NCI-H1105 treated with DMSO at 0.1 percent for 48 hours (cell line): ENCODE results near the gene METTL27.
A peak's percentile ranks its signal among the peaks of the same experiment; 100 is the strongest.
"Not testable (repeated sequence)": the region's sequence is repeated elsewhere in the genome, so short reads cannot be mapped to it uniquely, and the experiment has no call there.

Experiments used
- DNase-seq: peaks from one replicate; lab custom pipeline; 2025; lab: John Stamatoyannopoulos, UW

METTL27 gene, protein sequence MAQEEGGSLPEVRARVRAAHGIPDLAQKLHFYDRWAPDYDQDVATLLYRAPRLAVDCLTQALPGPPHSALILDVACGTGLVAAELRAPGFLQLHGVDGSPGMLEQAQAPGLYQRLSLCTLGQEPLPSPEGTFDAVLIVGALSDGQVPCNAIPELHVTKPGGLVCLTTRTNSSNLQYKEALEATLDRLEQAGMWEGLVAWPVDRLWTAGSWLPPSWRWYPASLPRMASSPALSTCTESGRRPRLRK

DNA sequence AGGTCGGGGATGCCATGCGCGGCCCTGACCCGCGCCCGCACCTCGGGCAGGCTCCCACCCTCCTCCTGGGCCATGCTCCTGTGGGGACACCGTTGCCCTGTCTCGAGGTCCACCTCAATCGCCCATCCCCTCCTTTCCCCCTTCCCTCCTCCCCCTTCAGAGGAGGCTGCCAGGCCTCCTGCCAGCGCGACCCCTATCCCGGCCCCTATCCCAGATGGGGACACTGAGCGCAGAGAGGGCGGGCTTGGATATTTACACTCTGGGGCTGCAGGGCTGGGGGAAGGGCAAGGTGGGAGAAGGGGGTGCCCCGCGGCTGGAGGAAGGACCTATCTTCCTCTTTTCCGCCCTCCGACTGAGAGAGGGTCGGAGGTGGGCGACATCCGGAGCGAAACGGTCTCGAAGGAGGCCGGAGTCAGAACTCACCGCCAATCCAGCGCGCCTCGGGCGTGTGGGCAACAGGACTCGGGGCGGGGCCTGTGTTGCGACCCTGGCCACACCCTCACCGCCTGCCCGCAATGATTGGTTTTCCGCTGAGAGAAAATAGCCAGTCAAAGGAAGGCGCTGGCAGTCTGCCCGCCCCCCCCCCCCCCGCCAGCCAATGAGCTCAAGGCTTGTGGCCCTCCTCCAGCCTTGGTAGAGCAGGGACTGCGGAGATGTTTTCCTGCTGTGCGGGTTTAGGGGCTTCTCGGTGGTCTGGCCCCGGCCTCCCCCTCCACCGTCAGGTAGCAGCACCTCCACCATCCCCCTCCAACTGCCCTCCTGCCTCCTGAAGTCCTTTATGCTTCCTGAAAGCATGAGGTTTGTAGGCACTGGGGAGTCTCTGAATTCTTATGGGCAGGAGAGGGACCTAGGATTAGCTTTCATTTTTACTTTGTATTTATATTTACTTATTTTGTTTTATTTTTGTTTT is at the start of gene METTL27:
Gene METTL27 (minus strand): TSS at position 450 of the 910 bp plus-strand sequence. CDS start 376 bp downstream, at position 74.
- DNase-seq, result peak; percentile 92

DNA sequence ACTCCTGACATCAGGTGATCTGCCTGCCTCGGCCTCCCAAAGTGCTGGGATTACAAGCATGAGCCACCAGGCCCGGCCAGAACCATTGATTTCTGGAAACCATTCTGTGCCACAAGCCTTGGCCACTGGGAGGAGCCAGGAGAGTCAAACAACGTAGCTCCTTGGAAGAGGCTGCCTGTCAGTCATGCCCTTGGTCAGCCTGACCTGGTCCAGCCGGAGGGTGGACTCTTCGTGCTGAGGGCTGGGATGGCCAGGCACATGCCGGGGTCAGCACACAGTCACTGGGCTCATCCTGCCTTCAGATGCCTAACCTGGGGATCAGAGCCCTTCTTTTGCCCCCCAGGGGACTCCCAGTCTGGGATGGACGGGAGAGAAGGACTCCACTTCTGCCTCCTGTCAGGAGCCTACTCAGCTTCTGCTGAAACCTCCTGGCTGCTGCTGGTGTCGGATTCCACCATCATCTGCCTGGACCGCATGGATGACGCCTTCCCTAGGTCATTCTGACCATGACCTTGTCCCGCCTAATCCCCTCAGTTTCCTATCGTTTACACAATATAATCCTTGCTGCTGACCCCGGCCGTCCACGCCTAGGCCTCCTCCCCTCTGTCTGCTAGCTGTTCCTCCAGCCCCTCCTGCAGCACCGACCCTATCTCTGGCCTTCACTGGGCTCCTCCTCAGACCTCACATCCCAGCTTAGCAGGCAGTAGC is 49.0 kb upstream of the METTL27 start:
- no peak for DNase-seq

DNA sequence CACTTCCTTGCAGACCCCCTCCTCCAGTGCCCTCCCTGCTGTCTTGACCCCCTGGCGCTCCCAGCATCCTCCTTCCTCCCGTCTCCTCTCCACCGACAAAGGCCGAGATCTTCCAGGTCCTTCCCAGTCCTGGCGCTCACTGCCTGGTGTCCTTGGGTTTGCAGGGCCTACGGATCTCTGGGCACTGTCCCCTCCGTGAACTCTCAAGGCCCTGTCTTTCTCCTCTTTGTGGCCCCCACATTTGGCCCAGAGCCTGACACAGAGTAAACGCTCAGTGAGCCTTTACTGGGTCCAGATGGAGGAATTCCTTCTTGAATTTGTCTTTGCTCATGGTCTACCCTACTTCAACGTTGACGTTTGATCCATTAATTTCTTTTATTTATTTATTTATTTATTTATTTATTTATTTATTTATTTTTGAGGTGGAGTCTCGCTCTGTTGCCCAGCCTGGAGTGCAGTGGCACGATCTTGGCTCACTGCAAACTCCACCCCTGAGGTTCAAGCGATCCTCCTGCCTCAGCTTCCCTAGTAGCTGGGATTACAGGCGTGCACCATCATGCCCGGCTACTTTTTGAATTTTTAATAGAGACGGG is 48.3 kb upstream of the METTL27 start:
- DNase-seq, result no peak

DNA sequence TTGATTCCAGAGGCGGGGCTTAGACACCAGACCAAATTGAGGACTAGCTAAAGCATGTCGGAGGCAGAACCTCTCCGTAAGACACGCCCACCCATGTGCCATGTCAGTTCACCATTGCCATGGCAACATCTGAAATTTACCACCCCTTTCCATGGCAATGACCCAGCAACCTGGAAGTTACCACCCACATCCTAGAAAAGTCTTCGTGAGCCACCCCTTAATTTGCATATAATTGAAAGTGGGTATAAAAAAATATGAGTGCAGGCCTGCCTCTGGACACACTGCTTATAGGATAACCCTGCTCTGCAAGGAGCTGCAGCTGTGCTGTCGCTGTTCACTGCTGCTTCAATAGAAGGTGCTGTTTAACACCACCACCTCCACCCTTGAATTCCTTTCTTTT is 46.6 kb upstream of the METTL27 start:
- DNase-seq, result no peak

DNA sequence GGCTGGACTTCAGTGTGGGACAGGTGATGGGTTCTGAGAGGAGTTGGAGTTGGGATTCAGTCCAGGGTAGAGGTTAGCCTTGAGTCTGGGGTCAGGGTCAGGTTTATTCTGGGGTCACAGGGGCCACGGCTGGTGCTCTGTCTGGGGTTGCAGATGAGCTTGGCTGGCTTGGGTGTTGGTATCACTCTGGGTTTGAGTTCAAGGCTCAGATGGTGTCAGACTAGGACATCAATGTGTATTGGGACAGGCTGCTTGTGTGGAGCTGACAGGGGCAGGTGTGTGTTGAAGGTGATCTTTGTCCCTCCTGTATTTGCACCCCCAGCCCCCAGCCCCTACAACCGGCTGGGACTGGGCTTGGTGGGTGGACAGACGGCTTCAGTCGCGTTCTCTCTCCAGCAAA is 45.4 kb upstream of the METTL27 start:
- DNase-seq, result no peak

DNA sequence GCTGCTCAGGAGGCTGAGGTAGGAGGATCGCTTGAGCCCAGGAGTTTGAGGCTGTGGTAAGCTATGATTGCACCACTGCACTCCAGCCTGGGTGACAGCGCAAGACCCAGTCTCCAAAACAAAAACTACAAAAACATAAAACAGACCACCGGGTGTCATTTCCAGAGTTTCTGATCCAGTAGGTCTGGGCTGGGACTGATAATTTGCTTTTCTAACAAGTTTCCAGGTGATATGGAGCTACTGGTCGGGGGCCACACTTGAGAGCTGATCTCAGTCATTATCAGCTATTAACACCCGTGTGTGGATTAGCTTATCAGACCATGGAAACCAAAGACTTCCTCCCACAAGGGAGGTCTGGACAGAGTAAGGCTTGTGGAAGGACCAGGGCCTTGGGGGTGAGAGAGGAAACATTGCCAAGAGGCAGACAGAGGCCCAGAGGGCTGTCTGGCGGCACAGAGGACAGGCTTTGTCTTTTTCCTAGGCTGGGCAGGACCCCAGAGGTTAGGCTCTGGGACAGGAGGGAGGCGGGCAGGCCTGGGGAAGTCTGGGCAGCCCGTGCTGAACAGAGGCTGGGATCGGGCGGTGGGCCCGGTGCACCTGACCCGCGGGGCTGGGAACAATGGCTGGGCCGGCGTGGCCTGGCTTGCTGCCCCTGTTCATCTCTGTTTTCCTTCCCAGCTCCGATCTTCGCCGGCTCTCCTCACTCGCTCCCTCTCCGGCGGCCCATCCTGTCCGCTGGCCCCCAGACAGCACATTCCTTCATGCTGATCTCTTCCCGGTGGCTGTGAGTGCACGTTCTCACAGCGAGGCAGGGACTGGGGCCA is 43.9 kb upstream of the METTL27 start:
- no peak for DNase-seq

DNA sequence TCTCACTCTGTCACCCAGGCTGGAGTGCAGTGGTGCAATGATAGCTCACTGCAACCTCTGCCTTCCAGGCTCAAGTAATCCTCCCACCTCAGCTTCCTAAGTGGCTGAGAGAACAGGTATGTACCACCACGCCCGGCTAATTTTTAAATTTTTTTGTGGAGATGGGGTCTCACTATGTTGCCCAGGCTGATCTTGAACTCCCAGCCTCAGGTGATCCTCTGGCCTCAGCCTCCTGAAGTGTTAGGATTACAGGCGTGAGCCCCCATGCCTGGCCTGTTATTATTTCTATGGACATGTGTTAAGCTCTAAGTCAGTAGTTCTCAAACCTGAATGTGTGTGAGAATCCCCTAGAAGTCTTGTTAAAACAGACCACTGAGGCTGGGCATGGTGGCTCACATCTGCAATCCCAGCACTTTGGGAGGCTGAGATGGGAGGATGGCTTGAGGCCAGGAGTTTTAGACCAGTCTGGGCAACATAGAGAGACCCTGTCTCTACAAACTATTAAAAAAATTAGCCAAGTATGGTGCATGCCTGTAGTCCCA is 43.2 kb upstream of the METTL27 start:
- DNase-seq, result no peak

DNA sequence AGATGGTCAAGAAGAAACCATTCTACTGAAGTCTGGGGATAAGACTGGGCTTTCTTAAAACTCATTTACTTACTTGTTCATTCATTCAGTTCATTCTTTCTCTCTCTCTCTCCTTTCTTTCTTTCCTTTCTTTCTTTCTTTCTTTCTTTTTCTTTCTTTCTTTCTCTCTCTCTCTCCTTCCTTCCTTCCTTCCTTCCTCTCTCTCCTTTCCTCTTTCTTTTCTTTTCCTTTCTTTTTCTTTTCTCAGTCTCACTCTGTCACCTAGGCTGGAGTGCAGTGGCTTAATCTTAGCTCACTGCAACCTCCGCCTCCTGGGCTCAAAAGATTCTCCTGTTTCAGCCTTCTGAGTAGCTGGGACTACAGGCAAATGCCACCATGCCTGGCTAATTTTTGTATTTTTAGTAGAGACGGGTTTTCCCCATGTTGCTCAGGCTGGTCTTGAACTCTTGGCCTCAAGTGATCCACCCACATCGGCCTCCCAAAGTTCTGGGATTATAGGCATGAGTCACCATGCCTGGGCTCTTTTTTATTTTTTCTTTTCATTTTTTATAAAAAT is 42.6 kb upstream of the METTL27 start:
- DNase-seq, result not testable (repeated sequence)

DNA sequence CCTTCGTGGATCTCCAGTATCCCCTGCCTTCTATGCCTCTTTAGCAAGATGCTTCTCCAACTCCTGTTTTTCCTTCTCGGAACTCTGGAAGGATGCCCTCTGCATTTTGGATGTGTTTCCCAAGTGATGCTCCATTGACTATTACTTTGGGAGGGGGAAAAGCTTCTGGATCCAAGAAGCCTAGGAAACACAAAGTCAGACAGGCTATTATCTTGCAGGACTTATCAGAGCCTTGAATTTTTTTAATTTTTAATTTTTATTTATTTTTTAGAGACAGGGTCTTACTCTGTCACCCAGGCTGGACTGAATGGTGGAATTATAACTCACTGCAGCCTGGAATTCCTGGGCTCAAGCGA is 39.7 kb upstream of the METTL27 start:
- no peak for DNase-seq

DNA sequence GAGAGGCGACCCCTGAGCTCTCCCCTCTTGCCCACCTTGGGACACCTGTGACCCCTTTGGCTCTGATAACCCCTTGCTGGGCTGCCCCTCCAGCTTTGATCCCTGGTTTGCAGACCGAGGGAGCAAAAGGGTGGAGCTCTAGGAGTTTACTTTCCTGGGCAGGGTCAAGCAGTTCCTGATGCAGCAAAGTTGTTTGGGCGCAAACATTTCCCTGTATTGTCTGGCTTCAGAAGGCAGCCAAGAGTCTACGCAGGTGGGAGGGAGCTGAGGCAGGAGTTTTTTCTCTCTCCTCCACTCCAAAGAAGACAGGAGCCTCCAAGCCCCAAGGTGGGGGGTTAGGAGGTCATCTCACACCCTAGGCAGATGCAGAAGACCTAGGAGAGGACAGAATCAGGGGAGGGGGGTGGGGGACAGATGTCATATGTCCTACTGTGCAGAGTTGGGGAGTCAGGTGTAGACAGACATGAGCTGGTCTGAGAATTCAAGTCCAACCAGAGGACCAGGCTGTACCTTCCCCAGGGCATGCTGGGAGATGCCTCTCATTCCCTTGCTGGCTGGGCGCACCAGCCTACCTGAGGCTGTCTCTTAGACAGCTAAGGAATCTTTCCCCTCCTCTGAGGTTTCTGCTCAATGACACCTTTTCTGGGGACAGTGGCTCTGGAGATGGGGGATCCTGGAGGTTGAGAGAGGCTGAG is 39.2 kb upstream of the METTL27 start:
- no peak for DNase-seq

DNA sequence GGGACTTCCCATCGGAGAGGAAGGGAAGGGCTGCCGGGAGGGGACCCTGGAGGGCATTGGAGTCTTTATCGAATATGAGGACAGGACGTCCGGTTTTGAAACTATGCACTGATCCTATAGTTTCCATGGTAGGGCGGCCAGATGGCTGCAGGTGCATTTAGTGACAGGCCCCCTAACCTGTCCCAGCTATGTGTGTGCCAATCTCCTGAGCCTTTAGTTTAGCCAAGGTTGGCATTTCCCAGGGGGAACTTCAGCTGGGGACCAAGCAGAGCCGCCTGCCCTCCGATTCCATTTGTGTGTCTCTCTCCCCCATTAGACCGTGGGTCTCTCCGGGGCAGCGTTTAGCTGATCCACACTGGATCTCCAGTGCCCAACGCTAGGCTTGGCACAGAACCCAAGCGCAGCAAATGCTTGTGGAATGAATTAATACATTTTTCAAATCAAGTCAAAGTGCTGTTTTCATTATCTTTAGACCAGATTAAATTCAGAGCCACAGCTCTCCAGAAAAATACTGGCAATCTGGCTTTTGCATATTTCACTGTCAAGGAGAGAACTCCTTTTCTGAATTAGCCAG is 38.5 kb upstream of the METTL27 start:
- no peak for DNase-seq

DNA sequence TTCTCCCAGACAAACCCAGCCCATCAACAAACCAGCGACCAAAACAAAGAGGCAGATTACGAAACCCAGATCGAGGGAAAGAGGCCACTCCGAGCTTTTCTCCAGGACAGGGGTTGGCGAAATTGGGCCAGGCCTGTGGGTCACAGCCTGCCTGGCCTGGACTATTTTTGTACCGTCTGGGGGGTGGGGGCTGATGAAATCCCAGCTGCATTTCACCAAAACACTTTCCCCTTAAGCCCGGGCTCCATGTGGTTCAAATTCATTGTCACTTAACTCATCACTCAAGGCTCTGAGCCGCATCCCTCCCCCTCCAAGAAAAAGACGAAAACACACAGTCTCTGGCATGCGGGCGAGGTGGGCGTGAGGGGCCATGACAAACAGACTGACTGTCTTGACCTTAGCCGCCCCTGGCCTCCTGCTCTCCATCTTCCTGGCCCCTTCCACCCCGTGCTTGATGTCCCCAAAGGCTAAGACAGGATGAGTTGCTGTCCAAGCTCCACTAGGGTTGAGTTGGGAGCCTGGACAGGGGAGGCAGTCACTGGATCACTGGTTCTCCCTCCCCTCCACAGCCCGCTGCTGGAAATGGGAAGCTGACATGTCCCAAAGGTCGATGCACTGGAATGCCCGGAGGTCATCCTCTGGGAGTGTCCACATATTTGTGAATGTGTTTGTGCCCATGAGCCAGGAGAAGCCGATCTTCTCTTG is 37.8 kb upstream of the METTL27 start:
- DNase-seq, result no peak

DNA sequence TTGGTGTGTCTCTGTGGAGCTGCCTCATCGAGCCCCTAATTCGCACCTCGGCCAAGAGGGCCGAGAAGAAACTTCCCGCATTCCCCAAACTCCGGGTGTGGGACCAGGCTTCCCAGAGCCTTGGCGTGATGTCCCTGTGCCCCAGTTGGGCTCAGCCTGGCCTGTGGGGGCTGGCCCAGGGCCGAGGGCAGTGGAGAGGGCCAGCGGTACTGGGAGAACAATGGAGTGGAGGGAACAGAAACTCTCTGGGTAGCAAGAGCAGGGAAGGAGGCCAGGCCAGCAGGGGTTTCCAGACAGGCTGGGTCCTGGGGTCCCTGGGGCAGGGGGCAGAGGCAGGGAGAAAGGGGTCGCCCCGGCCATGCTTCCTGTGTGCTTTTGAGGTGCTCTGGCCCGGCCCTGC is 34.7 kb upstream of the METTL27 start:
- no peak for DNase-seq

DNA sequence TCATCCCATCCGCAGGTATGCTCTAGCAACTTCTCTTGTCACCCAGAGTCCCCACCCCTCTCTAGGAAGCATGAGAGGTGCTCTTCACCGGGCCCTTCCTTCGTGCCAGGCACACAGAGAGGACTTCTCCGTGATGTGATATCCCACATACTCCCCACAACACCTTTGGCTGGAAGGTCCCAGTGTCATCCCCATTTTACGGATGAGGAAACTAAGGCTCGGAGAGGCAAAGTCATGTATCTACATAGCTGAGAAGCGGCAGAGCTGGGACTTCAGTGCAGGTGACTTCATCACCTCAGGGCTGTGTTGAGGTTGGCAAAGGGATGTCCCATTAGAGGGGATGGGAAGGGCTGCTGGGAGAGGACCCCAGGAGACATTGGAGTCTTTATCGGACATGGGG is 34.0 kb upstream of the METTL27 start:
- no peak for DNase-seq

DNA sequence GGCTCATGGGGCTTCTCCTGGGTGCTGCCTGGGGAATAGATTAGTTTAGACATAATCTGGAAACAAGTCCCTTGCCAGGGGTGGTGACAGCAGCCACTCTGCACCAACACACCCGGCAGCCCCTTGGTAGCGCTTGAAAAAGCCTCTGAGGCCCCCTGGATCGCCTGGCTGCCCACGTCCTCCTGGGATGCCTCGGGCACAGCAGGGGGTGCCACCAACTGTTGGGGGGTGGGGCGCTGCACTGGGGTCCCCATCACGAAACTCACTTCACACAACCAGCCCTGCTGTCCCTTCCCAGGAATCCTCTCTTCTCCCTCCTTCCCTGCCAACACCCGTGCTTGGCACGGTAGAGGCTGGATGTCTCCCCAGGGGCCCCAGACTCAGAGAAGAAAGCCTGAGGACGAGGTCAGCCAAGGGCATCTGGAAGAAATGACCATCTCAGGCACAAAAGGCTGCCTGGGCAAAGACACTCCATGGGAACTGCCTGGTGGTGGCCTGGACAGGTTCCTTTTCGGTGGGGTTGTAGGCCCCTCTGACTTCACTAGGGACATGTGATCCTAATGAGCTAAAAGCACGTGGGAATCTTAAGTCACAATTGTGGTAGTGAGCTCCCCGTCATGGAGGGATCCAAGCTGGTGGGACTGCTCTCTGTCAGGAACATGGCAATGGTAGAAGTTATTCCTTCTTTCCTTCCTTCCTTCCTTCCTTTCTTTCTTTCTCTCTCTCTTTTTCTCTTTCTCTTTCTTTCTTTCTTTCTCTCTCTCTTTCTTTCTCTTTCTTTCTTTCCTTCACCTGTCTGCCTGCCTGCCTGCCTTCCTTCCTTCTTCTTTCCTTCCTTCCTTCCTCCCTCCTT is 30.0 kb upstream of the METTL27 start:
- DNase-seq, result no peak

DNA sequence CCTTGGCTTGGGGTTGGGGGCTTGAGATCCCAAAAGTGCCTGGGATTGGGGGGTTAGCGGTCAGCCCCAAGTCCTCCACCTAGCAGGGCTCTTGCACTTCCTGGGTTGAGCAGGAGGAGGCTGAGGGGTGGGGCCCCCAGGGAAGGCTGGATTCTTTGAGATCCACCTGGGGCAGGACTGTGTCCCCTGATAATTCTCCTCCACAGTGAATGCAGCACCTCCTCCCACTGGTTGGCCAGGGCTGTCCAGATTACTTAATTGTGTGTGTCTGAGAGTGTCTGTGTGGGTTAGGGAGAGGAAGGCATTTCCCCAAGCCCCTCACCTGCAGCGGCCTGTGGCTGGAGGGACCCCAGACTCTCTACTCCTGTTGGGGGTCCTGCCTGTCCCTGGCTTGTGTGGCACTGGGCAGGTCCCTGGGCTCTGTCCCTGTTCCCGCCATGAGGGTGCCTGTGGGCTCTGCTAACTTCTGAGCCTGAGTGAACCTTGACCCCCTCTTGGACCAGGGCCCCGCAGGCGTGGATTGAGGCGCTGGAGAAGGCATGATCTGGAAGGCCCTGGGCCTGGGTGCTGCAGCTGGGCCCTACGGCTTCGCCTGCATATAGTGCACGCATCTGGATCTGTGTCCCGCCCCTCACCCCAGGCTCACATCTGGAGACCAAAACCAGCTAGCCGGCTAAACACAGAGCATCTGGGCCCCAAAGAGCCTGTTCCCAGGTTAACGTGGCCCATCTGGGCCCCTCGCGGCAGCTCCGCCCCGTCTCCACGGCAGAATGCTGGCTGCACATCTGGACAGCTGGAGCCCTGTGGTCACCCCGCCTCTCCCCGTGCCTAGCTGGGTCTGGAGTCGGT is 29.1 kb upstream of the METTL27 start:
- DNase-seq, result no peak

DNA sequence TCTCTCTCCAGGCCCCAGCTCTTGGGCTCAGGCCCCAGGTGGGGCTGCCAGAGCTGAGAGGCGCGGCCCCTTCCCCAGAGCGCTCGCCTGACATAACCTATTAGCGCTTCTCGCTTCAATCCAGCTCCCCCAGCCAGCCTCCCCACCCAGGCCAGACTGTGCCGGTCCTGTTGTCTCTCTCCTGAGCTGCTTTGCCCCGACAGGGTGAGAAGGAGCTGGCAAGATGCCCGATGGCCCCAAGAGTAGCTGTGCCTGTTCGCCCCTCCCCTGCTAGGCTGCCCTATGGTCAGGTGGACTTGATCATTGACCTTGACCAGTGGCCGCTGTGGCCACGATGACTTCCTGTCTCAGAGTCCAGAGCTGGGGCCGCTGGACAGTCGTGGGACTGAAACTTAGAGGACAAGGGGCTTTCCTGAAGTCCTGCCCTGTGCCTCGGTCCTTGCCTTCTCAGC is 27.8 kb upstream of the METTL27 start:
- no peak for DNase-seq
